CD4-positive, alpha-beta T cell treated with Interleukin-21 for 1 hour (primary cell): ENCODE data around the gene PITHD1.
"Not testable (repeated sequence)": the region's sequence is repeated elsewhere in the genome, so short reads cannot be mapped to it uniquely, and the experiment has no call there.

Source experiments
- DNase-seq: peaks from one replicate; pipeline ENCODE4 v3.0.0-alpha.2; 2020

PITHD1 gene

DNA sequence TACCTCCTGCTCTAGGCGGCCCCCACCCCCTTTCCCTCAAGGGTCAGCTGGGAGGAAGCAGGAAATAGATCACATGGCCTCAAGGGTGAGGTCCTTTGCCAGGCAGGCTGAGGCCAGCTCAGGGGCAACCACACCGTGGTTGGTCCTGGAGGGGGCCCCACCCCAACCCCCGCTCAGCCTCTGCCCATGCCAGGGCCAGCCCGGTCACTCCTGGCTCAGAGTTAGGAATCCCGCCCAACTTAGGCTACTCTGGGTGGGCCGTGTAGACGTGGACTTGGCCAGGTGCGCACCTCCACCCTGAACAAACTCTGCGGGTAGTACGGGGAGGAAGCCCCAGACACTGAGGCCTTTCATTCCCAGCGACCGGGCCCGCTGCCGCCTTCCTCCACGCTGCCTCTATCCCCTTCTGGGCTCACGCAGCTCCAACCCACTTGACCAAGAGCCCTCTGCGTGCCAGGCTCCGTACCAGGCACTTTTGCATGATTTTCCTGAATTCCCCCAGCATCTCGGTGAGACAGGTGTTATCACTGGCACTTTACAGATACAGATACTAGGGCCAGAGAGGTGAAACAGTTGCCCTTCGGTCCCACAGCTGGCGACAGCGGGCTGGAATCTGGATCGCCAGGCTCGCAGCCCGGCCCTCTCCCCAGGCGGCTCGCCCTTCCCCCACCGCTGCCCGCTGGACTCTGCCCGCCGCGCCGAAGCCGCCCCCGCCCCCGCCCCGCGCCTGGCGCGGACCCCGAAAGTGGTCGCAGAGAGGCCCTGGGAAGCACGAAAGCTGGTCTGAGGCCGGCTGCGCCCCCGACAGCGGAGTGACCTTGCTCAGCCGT, 21.6 kb downstream of the PITHD1 start:
- DNase-seq, result peak; percentile 43

DNA sequence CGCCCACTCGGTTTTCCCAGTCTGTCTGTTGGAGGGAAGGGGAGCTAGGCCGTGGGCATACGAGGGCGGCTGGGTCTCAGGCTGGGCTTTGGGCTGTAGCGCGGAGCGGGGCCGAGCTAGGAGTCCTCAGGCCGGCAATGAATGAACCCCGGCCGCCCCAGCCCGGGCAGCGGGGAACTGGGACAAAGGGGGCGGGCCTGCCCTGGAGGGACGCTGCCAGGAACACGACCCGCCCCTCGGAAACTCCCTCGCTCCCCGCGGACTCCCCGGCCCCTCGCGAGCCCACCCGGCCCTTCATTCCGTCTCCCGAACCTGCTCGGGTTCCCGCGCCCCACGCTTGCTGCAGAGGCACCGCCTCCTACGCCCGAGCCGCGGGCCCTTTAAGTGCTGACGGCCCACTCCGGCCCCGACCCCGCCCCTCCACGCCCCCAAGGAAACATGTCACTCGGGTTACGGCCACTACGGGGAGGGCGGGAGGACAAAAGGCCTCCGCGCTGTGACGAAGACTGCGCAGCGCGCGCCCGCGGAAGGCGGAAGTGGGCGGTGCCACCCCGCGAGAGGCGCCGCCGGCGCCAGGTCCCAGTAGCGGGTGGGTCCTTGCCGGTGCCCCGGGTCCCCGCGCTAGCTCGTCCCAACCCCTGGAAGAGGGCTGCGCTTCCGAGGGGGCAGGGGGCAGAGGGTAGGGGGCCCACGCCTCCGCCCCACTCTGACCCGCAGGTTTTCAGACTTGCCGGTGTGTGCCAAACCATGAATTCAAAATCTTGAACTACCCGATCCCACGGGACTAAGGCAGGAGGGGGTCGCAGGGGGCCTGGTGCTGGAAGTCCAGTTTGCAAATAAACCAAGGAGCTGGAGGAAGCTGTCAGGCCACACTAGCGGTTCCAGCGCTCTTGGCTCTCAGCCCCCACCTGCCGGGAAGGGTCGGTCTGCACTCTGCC, 22.5 kb downstream of the PITHD1 start, which contains the start of gene GALE:
Gene GALE (minus strand): TSS at position 355 of the 938 bp plus-strand sequence. CDS start 1,747 bp downstream, outside the sequence.
- DNase-seq, result peak; percentile 97

DNA sequence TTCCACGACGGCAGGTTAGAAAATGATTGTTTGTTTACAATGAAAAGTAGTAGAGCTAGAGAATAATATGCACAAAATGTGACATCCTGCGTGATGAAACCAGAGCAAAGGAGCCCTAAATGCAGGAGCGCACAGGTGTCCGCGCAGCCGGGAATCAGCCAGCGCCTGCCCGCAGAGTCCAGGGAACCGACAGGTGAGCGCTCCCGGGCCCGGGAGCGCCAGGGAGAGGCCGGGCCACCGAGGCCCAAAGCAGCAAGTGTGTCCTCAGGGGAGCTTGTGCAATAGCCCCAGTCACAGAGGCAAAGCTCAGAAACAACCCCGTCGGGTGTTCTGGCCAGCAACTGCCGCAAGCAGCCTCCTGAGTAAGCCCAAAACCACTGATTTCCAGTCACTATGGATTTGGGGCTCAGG, 23.1 kb downstream of the PITHD1 start:
- DNase-seq, result no peak

DNA sequence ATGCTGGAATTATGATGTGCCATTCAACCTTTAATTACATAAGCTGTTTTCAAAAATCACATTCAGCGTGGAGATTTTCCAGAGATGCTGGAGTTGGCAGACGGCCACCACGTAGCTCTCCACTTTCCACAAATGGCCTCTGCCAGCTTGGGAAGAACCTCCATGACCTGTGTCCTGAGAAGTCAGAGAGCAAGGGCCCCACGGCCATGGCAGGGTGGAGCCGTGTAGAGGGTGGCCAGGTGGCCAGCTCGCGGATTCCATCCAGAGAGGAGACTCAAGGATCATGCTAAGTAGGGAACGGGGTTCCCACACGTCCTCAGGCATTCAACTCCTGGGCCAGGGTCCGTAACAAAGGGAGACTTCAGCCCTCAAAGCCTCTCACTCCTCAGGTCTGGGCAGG, 23.7 kb downstream of the PITHD1 start:
- no peak for DNase-seq

GRCh38 chr1:23802809-23803342, 24.7 kb downstream of the PITHD1 start:
- not testable (repeated sequence) for DNase-seq

DNA sequence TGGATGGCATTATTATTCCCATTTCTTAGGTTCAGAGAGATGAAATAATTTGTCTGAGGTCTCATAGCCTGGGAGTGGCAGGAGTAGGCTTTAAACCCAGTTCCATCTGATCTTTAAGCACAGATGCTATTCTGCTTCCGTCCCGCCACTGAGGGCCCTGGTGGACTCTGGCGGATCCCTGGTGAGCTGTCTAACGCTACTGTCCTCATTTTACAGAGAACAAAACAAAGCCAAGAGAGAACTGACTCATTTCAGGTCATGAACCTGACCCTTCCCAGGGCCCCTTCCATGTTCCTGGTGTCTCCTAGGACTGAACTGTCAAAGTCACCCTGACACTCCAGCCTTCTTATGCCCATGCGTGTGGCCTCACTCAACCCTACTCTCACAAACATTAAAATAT, 25.5 kb downstream of the PITHD1 start:
- DNase-seq, result no peak

- DNase-seq, result no peak
These were observed 26.1 kb downstream of the PITHD1 start for GRCh38 chr1:23804183-23804835.

DNA sequence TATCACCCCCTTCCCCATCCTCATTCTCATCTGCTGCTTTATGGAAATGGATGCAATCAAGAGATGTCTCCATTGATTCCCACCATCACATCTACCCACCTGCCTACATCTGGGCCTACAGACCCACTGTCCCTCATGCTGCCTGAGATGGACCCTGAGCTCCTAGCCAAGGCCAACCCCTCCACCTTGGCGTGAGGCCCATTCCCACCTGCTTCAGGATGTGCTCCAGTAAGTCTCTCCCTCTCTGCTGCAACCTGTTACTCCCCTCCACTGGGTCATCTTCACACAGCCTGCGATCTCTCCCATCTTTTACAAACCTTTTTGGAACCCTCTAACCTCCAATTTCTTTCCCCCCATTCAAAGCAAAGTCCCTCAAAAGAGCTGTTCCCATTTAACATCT, 26.8 kb downstream of the PITHD1 start:
- no peak for DNase-seq

DNA sequence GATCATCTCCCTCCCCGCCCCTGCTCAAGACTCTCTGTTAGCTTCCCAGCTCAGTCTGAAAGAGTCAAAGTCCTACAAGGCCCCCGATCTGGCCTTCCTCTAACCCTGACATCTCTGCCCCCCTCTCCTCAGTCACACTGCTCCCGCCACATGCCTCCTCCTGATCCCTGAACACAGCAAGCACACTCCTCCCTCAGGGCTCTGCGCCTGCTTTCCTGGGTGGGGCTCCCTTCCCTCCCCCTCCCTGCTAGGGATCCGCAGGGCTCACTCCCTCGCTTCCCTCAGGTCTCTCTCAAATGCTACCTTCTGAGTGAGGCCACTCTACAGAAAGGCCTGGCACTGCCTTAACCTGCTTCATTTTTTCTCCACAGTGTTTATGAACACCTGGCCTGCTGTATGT, 28.1 kb downstream of the PITHD1 start:
- DNase-seq, result no peak

GRCh38 chr1:23807453-23807852, 29.2 kb downstream of the PITHD1 start:
- no peak for DNase-seq

GRCh38 chr1:23809751-23810171, 31.5 kb downstream of the PITHD1 start:
- DNase-seq, result peak; percentile 88

DNA sequence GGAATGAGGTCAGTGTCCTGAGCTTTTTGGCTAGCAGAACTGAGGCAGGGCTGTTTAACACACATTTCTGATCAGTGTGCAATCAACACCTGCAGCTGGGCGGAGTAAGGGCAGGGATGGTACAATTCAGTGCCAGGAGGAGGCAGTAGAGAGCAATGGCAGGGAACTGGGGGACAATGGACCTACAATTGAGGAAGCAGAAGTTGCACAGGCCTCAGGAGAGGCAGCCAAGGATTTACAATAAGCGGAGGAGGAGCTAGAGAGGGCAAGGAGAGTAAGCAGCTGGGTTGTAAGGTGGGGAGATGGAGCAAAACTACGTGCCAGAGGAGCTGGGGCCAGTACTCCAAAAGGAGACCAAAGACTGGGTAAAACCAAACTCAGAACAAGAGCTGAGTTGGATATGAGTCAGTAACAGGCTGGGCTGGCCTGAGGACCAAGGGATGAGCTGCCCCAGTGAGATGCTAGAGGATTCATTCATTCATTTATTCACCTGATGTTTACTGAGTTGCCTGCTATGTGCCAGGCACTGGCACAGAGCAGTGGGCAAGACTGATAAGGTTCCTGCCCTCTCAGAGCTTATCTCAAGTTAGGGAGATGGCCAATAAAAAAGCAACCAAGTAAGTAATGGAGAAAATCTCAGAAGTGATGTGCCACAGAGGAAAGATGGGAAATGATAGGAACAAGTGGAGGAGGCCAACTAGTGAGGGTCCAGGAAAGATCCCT, 32.8 kb downstream of the PITHD1 start:
- DNase-seq, result peak; percentile 70

DNA sequence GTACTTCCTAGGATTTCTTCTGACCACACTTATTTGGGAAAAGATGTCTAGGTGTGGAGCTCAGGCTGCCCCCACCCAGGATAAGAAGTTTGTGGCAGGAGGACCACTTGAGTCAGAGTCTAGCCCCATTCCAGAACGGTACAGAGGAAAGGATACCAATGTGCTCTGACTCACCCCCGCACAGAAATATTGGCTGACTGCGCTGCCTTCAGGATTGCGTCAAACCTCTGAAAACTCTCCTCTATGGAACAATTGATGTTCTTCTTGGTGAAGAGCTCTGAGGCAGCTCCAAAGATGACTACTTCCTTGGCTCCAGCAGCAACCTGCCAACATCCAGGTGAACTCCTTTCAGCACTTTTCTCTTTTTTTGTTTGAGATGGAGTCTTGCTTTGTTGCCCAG, 35.8 kb downstream of the PITHD1 start:
- no peak for DNase-seq

- no peak for DNase-seq
These were observed 38.1 kb downstream of the PITHD1 start for GRCh38 chr1:23816361-23816760.

DNA sequence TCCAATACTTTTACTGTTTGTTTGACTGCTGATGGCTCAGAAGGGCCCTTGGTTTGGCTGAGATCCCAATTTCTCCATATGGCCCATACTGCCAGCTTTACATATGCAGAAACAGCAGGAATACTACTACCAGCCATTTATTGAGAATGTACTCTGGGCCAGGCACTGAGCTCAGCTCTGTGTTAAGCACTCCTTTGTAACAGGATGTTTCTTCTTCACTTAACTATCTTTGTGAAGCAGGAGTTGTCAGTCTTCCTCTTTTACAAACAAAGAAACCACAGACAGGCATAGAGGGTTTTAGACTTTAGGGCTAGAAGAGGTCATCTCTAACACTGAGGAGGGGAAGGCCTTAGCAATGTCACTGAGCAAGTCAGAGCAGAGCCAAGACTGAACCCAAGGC, 38.7 kb downstream of the PITHD1 start:
- no peak for DNase-seq

GRCh38 chr1:23817633-23818032, 39.4 kb downstream of the PITHD1 start:
- DNase-seq, result no peak

- DNase-seq, result no peak
These were observed 45.5 kb downstream of the PITHD1 start for GRCh38 chr1:23823767-23824166.

- DNase-seq, result no peak
These were observed 46.5 kb downstream of the PITHD1 start for GRCh38 chr1:23824711-23825075.

DNA sequence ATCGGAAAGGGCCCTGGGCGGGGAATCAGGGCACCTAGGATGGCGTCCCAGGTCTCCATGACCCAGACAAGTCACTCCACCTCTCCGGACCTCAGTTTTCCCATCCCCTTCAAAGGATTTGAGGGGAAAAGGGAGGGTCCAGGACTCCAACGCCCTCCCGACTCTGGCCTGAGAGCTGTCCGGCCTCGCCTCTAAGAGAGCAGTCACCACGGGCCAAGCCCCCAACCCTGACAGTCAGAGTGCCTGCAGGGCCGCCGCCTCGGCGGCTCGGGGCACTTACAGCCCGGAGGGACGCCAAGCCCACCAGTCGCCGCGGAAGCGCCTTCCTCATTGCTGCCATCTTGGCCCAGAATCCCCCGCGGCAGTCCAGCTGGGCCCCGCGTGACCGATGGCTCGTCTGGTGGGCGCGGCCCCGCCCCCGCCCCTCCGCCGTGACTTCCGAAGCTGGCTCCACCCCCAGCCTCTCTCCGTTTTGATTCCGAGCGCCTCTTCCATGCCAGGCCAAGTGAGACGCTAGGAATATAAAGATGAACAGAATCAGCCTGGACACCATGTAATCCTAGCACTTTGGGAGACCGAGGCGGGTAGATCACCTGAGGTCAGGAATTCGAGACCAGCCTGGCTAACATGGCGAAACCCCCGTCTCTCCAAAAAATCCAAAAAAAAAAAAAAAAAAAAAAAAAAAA, 47.0 kb downstream of the PITHD1 start, which contains the start of gene HMGCL:
Gene HMGCL (minus strand): TSS at position 354 of the 686 bp plus-strand sequence. CDS start 14 bp downstream, at position 340.
- peak; percentile 89 for DNase-seq

DNA sequence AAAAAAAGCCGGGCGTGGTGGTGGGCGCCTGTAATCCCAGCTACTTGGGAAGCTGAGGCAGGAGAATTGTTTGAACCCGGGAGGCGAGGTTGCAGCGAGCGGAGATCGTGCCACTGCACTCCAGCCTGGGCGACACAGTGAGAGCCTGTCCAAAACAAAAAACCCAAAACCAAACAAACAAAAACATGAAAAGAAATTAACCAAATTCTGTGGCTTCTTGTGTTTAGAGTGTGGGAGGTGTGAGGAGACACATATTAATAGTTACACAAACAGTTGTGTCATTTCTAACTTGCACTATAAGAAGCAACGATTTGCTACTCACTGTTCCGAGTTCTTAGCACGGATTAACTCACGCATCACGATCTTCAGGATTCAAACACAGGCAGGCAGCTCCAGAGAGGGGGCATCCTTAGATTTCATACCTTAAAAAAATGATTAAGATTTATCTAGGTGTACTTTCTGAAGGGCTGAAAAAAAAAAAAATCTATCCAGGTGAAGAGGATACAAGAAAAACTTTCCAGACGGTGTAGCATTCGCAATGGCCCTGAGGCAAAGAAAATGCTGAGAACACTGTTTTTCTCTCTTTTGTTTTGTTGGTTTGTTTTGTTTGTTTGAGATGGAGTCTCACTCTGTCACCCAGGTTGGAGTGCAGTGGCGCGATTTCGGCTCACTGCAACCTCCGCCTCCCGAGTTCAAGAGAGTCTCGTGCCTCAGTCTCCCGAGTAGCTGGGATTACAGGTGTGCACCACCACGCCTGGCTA, 47.7 kb downstream of the PITHD1 start:
- DNase-seq, result peak; percentile 28

DNA sequence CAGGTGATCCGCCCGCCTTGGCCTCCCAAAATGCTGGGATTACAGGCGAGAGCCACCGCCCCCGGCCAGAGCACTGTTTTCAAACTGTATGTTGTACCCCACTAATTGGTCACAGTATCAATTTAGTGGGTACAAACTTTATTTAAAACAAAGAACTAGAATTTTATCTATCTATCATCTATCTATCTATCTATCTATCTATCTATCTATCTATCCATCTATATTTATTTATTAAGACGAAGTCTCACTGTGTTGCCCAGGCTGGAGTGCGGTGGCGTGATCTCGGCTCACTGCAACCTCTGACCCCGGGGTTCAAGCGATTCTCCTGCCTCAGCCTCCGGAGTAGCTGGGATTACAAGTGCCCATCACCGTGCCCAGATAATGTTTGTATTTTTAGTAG, 48.4 kb downstream of the PITHD1 start:
- not testable (repeated sequence) for DNase-seq
